NCI-H1105 treated with DMSO at 0.1 percent for 48 hours (cell line): Measurements from ENCODE around the gene NECTIN3.

Experiments used
- DNase-seq: peaks from one replicate; lab custom pipeline; 2025; lab: John Stamatoyannopoulos, UW

Gene NECTIN3, protein sequence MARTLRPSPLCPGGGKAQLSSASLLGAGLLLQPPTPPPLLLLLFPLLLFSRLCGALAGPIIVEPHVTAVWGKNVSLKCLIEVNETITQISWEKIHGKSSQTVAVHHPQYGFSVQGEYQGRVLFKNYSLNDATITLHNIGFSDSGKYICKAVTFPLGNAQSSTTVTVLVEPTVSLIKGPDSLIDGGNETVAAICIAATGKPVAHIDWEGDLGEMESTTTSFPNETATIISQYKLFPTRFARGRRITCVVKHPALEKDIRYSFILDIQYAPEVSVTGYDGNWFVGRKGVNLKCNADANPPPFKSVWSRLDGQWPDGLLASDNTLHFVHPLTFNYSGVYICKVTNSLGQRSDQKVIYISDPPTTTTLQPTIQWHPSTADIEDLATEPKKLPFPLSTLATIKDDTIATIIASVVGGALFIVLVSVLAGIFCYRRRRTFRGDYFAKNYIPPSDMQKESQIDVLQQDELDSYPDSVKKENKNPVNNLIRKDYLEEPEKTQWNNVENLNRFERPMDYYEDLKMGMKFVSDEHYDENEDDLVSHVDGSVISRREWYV

DNA sequence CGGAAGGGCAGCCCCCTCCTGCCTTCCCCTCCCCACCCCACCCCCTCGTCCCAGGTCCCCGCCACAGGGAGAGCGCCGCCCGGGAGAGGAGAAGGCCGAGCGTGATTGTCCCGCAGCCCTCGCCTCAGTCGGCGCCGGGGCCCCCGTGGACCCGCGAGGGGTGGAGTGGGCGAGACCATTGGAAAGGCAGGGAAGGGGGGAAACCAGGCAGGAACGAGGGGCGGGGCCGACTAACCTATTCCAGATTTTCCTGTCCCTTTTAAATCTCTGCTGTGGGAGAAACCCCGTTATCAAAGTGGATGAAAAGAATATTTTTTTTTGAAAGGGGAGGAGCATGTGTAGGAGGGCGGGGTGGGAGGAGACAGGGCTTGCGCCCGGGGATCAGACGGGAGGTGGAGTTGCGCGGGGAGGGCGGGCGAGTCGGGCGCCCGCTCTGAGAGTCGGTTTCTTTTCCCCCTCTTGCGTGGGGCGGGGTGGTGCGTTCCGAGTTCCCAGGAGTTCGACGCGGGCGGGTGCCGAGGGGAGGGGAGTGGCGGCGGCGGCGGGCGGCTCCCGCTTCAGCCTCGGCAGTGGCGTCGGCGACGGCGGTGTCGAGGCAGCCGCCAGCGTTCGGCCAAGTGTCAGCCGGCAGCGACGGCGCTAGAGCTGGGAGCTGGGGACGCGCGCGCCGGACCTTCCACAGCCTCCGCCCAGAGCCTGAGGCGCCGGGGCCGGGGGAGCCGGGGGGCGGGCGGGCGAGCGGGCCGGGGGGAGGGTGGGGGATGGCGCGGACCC, at the start of gene NECTIN3:
NECTIN3 (plus strand) TSS at position 560 of the 774 bp plus-strand sequence; CDS start at position 762, 202 bp downstream.
- peak; percentile 93 for DNase-seq

DNA sequence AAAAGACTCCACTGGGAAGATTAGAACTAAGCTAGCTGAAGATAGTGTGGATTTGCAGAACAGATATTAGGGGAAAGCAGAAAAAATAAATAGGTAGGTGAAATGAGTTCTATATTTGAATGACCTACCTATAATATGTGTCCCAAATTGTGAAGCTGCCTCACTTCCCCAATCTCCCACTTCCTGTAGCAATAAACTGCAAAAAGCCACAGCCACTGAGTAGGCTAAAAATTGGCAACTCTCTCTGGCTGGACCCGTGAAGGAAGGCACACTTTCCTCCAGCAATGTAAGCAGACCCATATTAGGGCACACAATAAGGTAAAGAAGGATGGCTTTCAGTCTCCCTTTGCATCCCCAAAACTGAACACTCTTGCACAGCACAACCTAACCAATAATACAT, 43.7 kb upstream of the NECTIN3 start:
- no peak for DNase-seq

DNA sequence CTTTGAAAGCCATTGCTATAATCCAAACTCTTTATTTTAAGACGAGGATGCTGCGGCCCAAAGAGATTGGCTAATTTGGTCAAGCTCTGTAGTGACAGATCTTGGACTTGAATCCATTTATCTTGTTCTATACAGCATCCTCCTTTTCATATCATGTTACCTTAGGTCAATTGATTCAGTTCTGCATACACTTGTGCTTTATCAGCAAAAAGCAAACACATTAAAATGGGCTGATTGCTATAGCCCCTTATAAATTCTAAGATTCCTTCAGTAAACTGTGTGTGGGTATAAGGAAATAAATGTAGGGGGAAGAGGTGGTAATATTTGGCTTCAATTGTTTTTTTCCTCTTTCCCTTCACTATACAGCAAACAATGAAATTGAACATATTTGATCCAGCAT, 40.1 kb upstream of the NECTIN3 start:
- DNase-seq: no peak

DNA sequence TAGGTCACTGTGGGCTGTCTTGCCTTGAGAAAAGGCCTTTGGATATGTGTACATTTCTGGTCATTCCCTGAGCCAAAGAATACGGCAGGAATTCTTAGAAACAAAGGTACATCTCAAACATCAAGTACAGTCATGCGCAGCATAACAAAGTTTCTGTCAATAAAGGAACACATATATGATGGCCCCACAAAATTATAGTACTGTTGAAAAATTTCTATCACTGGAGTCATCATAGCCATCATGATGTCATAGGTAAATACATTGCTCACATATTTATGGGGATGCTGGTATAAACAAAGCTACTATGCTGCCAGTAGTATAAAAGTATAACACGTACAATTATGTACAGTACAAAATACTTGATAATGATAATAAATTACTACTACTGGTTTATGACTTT, 38.9 kb upstream of the NECTIN3 start:
- DNase-seq: no peak

DNA sequence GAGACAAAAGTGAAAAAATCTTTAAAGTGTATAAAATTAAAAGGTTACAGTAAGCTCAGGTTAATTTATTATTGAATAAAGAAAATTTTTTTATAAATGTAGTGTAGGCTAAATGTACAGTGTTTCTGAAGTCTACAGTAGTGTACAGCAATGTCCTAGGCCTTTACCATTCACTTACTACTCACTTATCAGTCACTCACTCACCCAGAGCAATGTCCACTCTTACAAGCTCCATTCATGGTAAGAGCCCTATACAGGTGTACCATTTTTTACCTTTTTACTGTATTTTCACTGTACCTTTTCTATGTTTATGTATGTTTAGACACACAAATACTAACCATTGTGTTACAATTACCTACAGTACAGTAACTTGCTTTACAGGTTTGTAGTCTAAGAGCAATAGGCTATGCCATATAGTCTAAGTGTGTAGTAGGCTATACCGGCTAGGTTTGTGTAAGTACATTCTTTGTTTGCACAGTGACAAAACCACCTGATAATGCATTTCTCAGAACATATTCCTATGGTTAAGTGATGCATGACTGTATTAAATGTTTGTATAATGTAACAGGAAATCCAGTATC, 38.1 kb upstream of the NECTIN3 start:
- no peak for DNase-seq

DNA sequence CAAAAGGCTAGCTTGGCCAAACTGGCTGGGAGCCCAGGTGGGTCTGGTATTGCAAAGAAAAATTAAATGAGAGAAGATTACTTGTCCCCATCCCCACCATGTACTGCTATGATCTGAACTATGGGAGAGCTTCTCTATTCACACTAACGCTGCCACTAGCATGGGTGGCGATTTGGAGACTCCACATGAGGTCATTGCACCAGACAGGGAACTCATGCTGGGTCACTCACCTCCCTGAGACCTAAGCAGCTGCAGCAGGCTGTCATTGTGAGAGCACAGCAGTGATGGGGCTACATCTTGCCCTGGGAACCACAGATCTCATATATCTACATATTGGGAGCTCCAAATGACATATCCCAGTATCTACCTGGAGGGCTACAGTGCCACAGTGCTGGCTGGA, 36.3 kb upstream of the NECTIN3 start:
- no peak for DNase-seq

DNA sequence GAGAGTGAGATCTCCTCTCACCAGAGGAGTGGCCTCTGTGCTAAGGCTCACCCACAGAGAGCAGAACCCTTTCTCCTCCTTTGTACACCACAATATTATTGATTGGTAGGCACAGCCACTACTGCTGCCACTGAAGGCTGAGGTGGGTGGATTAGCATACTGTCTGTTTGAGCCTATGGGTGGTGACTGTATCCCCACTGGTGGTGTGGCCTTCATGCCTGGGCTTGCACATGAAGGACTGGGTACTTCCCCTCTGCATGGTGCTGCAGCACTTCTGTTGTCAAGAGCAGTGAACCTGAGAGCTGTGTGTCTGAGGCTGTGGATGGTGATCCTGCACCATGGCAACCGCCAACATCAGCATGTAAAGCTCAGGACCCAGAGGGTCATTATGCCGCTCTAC, 35.7 kb upstream of the NECTIN3 start:
- no peak for DNase-seq

DNA sequence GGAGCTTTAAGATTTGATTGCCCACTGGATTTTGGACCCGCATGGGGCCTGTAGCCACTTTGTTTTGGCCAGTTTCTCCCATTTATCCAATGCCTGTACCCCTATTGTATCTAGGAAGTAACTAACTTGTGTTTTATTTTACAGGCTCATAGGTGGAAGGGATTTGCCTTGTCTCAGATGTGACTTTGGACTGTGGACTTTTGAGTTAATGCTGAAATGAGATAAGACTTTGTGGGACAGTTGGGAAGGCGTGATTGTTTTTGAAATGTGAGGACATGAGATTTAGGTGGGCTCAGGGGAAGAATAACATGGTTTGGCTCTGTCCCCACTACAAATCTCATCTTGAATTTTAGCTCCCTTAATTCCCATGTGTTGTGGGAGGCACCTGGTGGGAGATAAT, 30.7 kb upstream of the NECTIN3 start:
- DNase-seq: no peak

DNA sequence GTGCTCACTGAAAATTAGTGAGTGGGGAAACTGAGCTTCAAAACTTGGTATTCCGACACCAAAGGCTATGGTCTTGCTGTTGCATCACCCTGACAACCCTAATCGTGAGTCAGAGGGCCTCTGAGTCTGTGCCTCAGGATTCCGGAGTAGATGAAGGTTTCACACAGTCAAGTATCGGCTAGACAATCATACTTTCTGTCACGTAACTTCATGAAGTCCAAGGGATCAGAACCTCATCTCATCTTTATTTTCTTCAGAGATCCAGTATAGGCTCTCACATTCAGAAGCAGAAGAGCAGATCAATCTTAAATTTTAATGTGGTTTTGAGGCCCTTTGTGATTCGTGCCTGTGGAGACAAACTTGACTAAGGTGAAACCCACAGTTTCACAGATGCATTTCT, 26.1 kb upstream of the NECTIN3 start:
- DNase-seq: no peak

DNA sequence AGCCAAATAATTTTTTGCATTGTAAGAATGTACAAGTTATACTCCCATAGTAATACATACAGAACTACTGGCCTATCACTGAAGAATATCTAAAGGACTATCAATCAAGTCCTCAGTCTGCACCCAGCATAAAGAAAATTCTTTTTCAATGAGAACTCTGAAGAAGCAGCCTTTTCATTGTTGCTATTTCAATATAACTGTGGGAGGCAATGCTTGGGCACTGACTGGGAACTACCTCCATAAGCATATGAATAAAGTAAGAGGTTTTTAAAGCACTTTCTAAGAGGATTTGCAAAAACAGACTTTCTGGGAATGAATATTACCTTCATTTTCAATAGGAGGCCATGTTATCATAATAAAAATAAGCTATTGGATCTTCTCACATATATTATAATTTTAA, 24.6 kb upstream of the NECTIN3 start:
- DNase-seq: no peak

DNA sequence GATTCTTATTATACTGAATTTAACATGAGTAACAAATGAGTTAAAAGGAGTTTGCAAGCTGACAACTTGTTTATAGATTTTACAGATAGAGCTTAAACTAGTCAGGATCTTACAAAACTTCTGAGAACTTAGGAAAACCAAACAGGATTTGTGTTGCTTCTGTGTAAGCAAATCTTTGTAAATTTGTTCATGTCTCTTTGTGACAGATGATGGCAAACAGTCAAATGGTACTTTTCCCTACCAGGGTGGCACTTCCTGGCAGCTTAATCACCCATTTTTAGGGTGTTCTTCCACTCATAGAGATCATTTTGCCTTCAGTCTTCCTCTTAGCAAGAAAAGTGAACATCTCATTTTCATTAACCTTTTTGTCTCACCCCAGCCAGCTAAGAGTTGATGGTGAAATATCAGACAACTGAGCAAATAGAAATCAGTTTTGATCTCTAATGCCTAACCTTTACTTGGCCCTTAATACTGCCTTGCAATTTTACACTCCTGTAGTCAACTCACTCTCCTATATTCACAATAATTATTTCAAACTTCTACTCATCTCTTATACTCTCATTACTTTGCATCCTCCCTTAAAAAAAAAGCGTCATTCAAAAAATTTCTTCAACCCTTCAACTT, 23.7 kb upstream of the NECTIN3 start:
- DNase-seq: no peak

DNA sequence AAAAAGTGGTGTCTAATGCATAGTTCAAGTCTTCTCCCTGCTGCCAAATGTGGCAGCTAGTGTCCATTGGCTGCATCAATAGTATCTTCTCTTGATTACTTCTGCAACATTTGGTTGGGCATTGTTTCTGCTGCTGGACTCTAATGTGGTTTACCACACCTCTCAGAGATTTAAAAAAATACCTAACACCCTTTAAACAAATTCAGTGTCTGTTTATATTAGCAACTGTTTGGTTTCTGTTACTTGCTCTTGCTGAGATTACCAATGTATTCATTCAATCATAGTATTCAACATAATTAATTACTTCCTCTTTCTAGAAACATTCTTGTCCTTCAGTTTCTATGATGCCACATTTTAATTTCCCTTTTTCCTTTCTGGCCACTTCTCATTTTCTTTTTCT, 20.3 kb upstream of the NECTIN3 start:
- no peak for DNase-seq

DNA sequence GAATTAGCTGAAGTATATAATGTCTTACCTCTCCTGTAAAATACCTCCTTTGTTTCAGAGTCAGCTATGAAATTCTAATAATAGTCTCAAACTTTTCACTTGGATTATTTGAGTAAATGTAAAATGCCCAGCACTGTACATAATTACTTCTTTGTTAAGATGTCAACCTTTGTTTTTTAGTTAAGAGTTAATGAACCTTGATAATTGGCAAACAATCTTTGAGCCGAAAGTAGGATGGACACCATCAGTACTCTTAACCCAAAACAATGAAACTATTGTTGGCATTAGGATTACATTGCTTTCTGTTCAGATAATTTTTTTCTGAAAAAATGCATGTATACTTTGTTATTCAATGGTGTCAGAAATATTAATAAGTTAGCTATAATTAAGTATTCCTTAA, 3.0 kb upstream of the NECTIN3 start:
- DNase-seq: peak; percentile 12

DNA sequence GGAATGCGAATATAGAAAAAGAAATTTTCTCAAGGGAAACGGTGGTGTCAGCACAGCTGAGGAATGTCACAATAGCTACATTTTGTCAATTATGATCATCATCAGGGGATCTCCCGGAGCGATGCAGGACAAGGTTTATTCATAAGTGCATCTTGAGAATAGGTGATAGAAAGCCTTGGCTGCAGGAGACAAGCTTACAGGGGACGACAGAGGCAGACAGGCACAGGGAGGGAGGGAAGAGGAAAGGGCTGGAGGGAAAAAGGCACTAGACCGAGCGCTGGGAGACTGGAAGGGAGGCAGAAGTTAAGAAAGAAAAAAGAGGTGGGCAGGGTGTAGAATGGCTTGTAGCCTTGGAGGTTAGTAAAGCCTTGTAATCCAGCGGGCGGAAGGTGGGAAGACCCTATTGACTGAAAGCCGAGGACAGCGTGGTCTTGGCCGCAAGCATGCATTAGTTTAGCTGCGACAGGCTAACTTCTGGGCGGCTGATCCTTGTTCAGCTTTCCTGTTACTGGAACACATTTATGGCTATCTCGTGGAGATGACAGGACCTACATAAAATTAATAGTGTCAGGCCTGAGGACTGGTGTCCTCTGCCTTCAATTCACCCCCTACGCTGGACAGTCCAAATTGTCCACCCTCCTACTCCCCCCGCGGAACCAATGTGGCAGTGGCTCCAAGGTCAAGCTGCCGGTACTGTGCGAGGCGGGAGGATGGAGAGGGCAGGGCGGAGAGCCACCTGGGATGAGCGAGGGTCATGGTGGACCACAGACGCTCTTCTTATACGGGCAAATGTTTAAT, 1.4 kb upstream of the NECTIN3 start:
- DNase-seq: no peak

DNA sequence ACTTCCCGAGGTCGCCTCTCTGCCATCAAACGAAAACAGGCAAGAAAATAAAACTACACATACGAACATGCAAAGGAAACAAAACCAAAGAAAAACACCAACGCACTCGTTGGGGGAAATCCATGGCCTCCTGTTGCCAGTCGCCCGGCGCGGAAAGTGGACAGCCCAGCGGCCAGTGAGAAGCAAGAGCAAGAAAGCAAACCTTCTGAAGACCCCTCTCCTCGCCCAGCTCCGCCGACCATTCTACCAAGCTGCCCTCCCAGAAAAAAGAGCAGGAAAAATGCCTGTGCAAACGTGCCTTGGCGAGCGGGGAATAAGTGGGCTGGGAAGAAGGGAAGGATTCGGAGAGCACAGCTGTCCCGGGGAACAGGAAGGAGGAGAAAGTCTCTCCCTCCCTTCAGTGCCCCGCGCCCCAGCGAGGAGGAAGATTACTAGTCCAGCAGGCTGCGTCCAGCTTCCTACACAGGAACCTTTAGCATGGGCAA, 802 bp upstream of the NECTIN3 start:
- DNase-seq: peak; percentile 72

DNA sequence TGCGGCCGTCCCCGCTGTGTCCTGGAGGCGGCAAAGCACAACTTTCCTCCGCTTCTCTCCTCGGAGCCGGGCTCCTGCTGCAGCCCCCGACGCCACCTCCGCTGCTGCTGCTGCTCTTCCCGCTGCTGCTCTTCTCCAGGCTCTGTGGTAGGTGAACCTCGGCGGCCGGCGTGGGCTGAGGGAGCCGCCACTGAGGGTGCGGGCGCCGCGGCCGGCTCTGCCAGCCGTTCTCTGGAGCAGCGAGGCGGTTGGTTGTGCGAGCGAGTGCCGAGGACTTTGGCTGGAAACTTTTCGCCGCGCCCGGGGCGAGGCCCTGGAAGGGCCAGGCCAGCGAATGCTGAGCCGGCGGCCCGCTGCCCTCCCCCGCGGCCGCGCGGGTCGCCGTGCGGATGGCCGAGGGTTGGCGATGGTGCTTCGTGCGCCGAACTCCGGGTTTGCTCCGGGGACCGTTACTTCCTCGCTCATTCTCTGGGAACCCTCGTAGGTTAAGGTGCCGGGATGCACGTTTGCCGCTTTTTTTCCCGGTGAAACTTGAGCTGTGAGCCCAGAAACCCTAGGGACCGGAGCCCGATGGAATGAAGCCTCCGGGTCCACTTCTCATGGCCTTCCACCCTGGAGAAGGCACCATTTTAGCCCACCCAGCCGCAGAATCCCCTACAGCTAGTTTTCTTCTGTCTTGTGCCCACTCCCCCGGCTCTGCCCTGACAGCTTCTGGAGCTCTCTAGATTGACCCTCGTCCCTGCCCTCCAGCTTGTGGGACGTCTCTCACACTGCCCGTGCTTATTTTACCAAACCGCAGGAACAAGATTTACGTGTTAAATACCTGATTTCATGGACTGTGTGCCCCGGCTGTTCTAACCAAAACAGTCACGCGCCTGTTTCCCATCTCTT, 660 bp downstream of the NECTIN3 start:
- peak; percentile 65 for DNase-seq

DNA sequence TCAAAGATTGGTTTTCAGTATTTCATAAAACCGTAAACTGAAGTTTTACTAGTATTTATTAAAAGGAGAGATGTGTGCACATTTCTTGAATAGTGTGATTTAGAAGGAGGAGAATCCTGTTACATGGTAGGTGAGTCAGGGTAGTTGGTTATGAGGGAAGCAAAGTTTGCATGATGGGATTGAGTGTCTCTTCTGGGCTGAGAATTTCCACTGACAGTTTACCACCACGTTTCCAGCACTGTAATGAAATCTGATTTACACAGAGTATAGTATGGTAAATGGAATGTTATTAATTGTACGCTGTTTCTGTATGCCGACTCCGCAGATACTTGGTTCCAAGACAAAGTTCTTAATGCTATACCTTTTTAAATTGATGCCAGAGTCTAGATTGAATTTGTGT, 1.6 kb downstream of the NECTIN3 start:
- DNase-seq: no peak

DNA sequence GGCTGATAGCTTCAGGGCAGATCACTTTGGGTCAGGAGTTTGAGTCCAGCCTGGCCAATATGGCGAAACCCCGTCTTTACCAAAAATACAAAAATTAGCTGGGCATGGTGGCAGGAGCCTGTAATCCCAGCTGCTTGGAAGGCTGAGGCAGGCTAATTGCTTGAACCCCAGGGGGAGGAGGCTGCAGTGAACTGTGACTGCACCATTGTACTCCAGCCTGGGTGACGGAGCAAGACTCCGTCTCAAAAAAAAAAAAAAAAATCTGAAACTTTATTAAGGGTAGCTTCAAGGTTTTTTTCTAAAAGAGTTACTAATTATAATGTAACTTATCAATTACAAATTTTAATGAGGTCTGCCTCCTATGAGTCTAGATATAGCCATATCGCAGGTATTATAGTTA, 5.1 kb downstream of the NECTIN3 start:
- no peak for DNase-seq

DNA sequence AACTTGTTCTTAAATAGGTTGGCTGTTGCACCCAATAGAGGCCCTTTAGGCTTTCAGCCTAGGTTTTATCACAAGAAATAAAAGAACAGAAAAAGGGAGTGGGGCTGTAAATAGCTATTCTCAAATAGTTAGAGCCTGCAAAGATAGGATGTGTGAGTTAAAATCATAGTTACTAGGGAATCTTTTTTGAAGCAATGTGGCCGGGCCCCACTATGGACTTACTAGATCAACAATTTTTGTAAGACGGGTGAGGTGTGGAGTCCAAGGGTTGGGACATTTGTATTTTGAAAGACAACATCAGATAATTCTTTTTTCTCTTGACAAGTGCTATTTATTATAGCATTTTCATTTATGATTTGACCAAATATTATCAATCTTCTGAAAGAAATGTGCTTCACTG, 5.8 kb downstream of the NECTIN3 start:
- DNase-seq: no peak

DNA sequence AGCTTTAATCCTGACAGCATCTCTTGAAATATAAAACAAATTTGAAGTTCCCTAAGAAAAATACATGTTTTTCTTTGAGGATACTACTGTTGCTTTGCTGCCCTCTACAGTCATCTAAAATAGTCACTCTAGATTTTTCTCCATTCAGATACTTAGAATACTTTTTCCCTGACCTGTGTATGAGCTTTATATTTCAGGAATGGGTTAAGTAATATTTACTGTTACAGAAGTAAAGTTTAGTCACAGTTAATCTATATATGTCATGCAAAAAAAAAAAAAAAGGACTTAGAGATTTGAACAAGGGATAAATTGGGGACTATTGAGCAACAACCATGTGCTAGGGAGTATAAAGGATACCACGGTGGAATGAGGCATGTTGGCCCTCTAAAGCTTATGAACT, 8.8 kb downstream of the NECTIN3 start:
- peak; percentile 54 for DNase-seq
